WI38 (cell line): ENCODE data around the gene WNT3A.

Source experiments
- H3K4me3 ChIP-seq: 2 replicates; pipeline ENCODE4 v1.5.1; 2011; ENCODE audit warnings: low read depth, mild to moderate bottlenecking, control low read depth, low read length
- CTCF ChIP-seq: IDR thresholded peaks from 2 replicates; pipeline ENCODE4 v1.5.1; 2012; ENCODE audit warnings: low read depth, mild to moderate bottlenecking, control low read depth, low read length

The WNT3A gene

DNA sequence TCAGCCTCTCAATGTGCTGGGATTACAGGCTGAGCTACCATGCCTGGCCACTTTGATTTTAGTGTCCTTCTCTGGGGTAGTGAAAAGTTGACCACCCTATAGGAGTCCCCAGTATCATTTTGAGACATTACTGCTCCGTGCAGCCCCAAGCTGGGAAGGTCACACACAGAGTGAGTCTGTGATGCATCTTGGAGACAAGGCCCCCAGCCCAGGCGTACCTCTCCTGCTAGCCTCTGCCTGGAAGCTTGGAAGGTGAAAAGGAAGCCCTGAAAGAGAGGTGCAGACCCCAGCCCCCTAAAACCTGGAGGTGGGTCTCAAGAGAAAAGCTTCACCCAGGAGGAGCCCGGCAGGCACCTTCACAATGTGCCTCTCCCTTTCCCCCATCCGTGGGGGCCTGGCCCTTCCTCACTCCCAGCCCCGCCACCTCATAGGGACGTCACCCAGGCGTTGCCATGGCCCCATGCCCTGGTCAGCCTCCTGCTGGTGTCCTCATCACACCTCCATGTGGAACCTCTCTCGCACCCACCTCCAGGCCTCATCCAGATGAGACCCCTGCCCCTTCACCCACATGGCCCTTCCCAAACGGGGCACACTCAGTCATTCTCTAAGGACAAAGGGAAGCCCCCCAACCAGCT is 70.1 kb downstream of the WNT3A start:
- no peak overlapping the region for H3K4me3 ChIP-seq
- TF ChIP-seq CTCF = no peak

DNA sequence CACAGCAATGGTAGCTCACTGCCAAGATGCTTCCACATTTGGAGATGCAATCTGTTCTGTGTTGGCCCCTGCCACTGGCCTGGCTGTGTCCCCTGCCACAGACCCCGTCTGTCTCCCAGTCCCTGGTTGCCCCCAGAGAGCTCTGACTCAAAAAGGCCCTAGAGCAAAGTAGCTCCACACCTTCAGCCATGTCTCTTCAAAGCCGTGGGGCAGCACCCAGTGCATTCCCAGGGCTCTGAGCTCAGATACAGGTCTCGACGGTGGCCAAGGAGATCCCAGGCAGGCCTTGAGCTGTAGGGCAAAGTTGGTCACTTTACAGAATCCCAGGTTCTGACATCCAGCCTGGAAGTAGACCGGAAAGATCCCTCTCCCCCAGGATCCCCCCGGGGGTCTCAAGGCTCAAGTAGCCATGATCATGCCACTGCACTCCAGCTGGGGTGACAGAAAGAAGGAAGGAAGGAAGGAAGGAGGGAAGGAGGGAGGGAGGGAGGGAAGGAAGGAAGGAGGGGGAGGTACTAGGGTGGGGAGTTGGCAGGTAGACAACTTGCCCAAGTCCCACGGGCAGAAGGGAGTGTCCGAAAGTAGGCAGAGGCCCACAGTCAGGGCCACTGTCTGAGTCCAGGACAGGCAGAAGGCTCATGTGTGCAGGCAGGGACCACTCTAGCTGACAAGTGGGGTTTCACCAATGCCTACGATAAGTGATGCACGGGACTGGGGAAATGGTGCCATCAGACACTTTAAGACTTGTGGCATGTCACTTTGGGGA is 71.0 kb downstream of the WNT3A start:
- no peak for TF ChIP-seq CTCF

GRCh38 chr1:228079013-228079412 is 72.2 kb downstream of the WNT3A start:
- H3K4me3 ChIP-seq = no peak overlapping the region
- no peak for TF ChIP-seq CTCF

More for the DNA sequence above, 71.0 kb downstream of the WNT3A start:
- H3K4me3 ChIP-seq = no peak overlapping the region

- TF ChIP-seq CTCF = no peak
- H3K4me3 ChIP-seq = no peak overlapping the region
Measured at GRCh38 chr1:228079601-228080263, 72.9 kb downstream of the WNT3A start.

DNA sequence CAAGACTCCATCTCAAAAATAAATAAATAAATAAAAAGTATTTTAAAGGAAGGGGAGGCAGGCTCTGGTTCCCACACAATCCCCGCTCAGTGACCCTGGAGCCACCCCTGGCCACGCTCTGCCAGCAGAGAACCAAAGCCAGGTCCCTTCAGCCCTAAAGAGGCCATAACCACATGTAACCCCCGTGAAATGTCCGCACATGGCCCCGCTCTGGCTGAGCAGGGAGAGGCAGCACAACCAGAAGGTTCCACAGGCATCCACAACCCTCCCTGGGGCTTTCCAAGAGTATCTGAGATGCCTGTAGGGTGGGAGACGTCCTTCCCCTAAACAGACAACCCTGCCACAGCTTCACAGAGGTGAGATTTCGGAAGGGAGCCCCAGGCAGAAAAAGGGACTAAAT is 74.3 kb downstream of the WNT3A start:
- TF ChIP-seq CTCF = no peak
- H3K4me3 ChIP-seq = peak overlapping the region; percentile 97

- peak overlapping the region; percentile 97 for H3K4me3 ChIP-seq
- no peak for TF ChIP-seq CTCF
Measured at GRCh38 chr1:228081578-228082213, 74.9 kb downstream of the WNT3A start.
